ENCODE results near the gene ARHGAP42. TPM values are rescaled to one million over a fixed set of nuclear protein-coding genes. Genes with fewer than 3 reads are reported as not detected.
A peak's percentile ranks its signal among the peaks of the same experiment; 100 is the strongest.

The ARHGAP42 gene
- total and polyA plus RNA-seq, 12 donors = 2.5 to 25.0 (median 11.5) TPM

DNA sequence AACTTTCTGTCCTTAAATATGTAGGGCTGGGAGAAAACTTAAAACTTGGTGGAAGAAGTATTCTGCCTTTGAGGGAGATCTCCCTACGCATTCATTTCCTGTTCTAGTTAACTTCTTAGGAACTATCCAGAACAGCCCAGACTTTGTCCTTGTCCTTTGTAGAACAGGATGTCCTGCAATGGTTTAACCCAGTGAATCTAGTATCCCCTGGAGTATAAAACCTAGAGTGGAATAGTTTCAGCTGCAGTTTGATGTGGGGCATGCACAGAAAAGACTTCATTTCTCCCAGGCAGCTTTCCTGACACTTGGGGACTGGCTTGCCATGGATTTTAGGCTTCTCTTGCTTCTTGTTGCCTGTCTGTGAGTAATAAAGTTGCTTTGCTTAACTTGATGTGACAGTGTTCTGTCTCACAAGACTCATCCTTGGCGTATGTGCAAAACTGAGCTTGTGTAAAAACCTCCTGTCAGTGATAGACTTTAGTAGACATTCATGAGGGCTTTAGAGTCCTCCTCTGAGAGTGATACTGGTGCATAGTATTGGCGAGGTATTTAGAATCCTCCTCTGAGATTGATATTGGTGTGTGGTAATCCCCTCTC, 28.2 kb downstream of the ARHGAP42 start:
- no peak for TF ChIP-seq POLR2A (IDR thresholded peaks at IDR 0.05)
- TF ChIP-seq, protein P1, sequence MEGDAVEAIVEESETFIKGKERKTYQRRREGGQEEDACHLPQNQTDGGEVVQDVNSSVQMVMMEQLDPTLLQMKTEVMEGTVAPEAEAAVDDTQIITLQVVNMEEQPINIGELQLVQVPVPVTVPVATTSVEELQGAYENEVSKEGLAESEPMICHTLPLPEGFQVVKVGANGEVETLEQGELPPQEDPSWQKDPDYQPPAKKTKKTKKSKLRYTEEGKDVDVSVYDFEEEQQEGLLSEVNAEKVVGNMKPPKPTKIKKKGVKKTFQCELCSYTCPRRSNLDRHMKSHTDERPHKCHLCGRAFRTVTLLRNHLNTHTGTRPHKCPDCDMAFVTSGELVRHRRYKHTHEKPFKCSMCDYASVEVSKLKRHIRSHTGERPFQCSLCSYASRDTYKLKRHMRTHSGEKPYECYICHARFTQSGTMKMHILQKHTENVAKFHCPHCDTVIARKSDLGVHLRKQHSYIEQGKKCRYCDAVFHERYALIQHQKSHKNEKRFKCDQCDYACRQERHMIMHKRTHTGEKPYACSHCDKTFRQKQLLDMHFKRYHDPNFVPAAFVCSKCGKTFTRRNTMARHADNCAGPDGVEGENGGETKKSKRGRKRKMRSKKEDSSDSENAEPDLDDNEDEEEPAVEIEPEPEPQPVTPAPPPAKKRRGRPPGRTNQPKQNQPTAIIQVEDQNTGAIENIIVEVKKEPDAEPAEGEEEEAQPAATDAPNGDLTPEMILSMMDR (IDR thresholded peaks at IDR 0.05) = no peak
- Histone ChIP-seq H3K27ac (peak overlapping the region in 1 of 5 donors; percentile 13), H3K4me3 (no peak overlapping the region), H3K36me3 (replicated peaks in 1 of 2) (no peaks in the 10 kb centered on the region), H3K9me3 (replicated peaks in 1 of 3) (no peaks in the 10 kb centered on the region), H3K27me3 (no peaks in the 10 kb centered on the region), H3K4me1 (replicated peaks in 1 of 2) (peaks cover 6 to 13% of the 10 kb centered on the region in 2 donors)
- 78 to 89% (median 83%) methylated on average over 3 of the region's 3 CpGs for WGBS, 4 donors
- intact Hi-C loops (cut with DNase I) = no loop called here
- DNase-seq = no peak

GRCh38 chr11:100716838-100717237, 29.8 kb downstream of the ARHGAP42 start:
- no peak for DNase-seq
- Histone ChIP-seq H3K4me1 (replicated peaks in 1 of 2) (peaks cover 7 to 13% of the 10 kb centered on the region in 2 donors), H3K27me3 (no peaks in the 10 kb centered on the region), H3K4me3 (no peak overlapping the region), H3K27ac (no peak overlapping the region), H3K9me3 (replicated peaks in 1 of 3) (no peaks in the 10 kb centered on the region), H3K36me3 (replicated peaks in 1 of 2) (no peaks in the 10 kb centered on the region)
- 75 to 87% (median 81%) methylated on average over 3 of the region's 3 CpGs for WGBS, 4 donors
- TF ChIP-seq, protein P1 (IDR thresholded peaks at IDR 0.05) = no peak
- TF ChIP-seq POLR2A (IDR thresholded peaks at IDR 0.05) = no peak
- intact Hi-C loops (cut with DNase I) = no loop called here

DNA sequence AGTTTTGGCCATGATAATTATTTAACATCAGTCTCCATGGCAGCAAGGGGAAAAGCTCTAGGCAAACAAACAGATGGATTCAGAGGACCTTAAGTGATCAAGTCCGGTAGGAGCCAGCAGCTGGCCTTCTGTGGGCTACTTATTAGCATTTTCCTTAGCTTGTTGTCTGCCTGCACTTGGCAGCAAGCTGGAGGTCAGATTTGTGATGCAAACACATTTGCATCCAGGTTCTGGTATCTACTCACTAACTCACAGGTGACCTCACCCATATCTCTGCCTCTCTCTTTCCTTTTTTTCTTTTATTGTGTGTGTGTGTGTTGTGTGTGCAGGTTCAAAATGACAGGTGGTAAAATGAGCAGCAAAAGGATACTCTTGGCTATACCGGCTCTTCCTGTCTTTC, 32.3 kb downstream of the ARHGAP42 start:
- intact Hi-C loops (cut with DNase I) = no loop called here
- 15 to 22% (median 19%) methylated on average over 2 of the region's 2 CpGs for WGBS, 4 donors

DNA sequence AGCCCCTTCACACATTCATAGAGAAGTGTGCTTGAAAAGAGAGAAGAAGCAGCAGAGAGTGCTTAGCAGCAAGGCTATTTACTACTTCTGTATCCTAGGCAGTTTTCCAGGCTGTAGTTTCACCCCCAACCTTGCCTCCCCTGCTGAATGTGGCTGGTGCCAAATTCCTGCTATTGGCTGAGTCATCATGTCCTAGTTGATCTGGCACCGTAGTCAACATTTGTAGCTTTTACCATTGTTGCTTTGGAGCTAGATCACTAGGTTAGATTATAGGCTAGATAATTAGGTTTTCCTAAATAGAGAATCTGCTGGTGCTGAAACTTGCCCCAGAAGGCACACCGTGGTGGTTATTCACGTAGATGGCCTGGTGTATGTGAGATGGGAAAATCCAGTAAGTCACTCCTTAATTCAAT, 32.7 kb downstream of the ARHGAP42 start:
- H3K4me1 ChIP-seq (replicated peaks in 1 of 2) = peaks cover 7 to 13% of the 10 kb centered on the region in 2 donors
- peaks cover 0 to 8% (median 0%) of the 10 kb centered on the region in 3 donors for H3K9me3 ChIP-seq (replicated peaks in 1 of 3)
- intact Hi-C loops (cut with DNase I) = no loop called here
- no peak for TF ChIP-seq POLR2A (IDR thresholded peaks at IDR 0.05)
- TF ChIP-seq, protein P1 (IDR thresholded peaks at IDR 0.05) = no peak
- H3K36me3 ChIP-seq (replicated peaks in 1 of 2) = no peaks in the 10 kb centered on the region
- 27 to 39% (median 35%) methylated on average over 3 of the region's 3 CpGs for WGBS, 4 donors
- DNase-seq = peak; percentile 59 to 91 (median 82)
- no peaks in the 10 kb centered on the region for H3K27me3 ChIP-seq
- H3K4me3 ChIP-seq = no peak overlapping the region
- H3K27ac ChIP-seq = peak overlapping the region in 3 of 5 donors; percentile 36 to 63 (median 43)

More for the DNA sequence above, 32.3 kb downstream of the ARHGAP42 start:
- Histone ChIP-seq H3K27me3 (no peaks in the 10 kb centered on the region), H3K36me3 (replicated peaks in 1 of 2) (no peaks in the 10 kb centered on the region), H3K9me3 (replicated peaks in 1 of 3) (peaks cover 0 to 8% (median 0%) of the 10 kb centered on the region in 3 donors), H3K4me3 (no peak overlapping the region), H3K27ac (peak overlapping the region in 2 of 5 donors; percentile 36 to 43), H3K4me1 (replicated peaks in 1 of 2) (peaks cover 7 to 13% of the 10 kb centered on the region in 2 donors)
- TF ChIP-seq, protein P1 (IDR thresholded peaks at IDR 0.05) = no peak
- TF ChIP-seq POLR2A (IDR thresholded peaks at IDR 0.05) = no peak
- peak in 4 of 7 donors; percentile 24 to 33 (median 24) for DNase-seq

All from adrenal gland (tissue), 12 donors.